ENCODE measurements around the gene IP6K3. TPM values are rescaled to one million over a fixed set of nuclear protein-coding genes. Genes with fewer than 3 reads are reported as not detected.
A peak's percentile ranks its signal among the peaks of the same experiment; 100 is the strongest.

Gene IP6K3
- total RNA-seq, 1 experiment from 2014 or later = not detected

GRCh38 chr6:33697845-33698244, 48.9 kb downstream of the IP6K3 start:
- H3K9ac ChIP-seq (ENCODE audit: low read length) = peak overlapping the region; percentile 60; the same call in 1 of the 2 replicates
- peaks cover 3% of the 10 kb centered on the region; the same call in 1 of the 2 replicates for H4K20me1 ChIP-seq (ENCODE audit: insufficient read depth, low read depth, low read length)
- H3K36me3 ChIP-seq (ENCODE audit: insufficient read depth, low read length) = peaks cover 12% of the 10 kb centered on the region; the same call in 1 of the 2 replicates
- peak overlapping the region; percentile 38; the same call in 1 of the 2 replicates for H3K4me3 ChIP-seq (ENCODE audit: low read length)
- H3K27ac ChIP-seq (ENCODE audit: low read length) = peak overlapping the region; percentile 82
- H2AFZ ChIP-seq (ENCODE audit: low read length) = no peak overlapping the region
- H3K9me2 ChIP-seq (replicated peaks; ENCODE audit: insufficient read depth, low read length) = no peaks in the 10 kb centered on the region
- H3K9me3 ChIP-seq (ENCODE audit: low read length) = no peaks in the 10 kb centered on the region
- H3K79me2 ChIP-seq (ENCODE audit: low read length) = peaks cover 3% of the 10 kb centered on the region; the same call in 1 of the 2 replicates
- H3K4me2 ChIP-seq (ENCODE audit: low read depth, low read length, poor library complexity, severe bottlenecking) = peak overlapping the region; percentile 69
- DNase-seq = no peak
- H3K27me3 ChIP-seq (ENCODE audit: low read length) = no peaks in the 10 kb centered on the region
- peaks cover 54% of the 10 kb centered on the region for H3K4me1 ChIP-seq (ENCODE audit: low read length)

- Histone ChIP-seq H2AFZ (ENCODE audit: low read length) (no peak overlapping the region), H3K27me3 (ENCODE audit: low read length) (no peaks in the 10 kb centered on the region), H3K9me3 (ENCODE audit: low read length) (no peaks in the 10 kb centered on the region), H4K20me1 (ENCODE audit: insufficient read depth, low read depth, low read length) (peaks cover 3% of the 10 kb centered on the region; the same call in 1 of the 2 replicates), H3K36me3 (ENCODE audit: insufficient read depth, low read length) (peaks cover 12% of the 10 kb centered on the region; the same call in 1 of the 2 replicates), H3K9me2 (replicated peaks; ENCODE audit: insufficient read depth, low read length) (no peaks in the 10 kb centered on the region), H3K27ac (ENCODE audit: low read length) (peak overlapping the region; percentile 88), H3K79me2 (ENCODE audit: low read length) (peaks cover 3% of the 10 kb centered on the region; the same call in 1 of the 2 replicates), H3K4me1 (ENCODE audit: low read length) (peaks cover 54% of the 10 kb centered on the region), H3K4me2 (ENCODE audit: low read depth, low read length, poor library complexity, severe bottlenecking) (peak overlapping the region; percentile 69), H3K4me3 (ENCODE audit: low read length) (peak overlapping the region; percentile 54; the same call in 1 of the 2 replicates), H3K9ac (ENCODE audit: low read length) (peak overlapping the region; percentile 65)
- peak; percentile 92 for DNase-seq
Observed at GRCh38 chr6:33696548-33697518, 49.9 kb downstream of the IP6K3 start.

DNA sequence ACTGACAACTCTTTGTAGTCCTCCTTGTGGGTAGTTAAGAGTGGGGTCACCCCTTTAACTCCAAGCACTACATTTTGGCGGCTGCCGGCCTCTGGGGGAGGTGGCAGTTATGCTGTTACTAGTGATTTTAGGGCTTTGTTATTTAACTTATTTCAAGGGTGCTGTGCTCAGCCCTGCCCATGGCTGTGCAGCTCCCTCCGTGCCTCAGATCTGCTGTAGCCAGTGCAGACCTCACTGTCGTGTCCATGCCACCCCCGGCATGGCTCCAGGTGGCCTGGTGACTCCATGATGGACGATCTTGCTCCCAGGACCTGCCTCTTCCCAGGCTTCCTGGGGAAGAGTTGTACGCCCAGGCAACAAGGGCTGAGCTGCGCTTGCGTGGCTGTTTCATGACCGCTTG, 50.6 kb downstream of the IP6K3 start:
- H3K36me3 ChIP-seq (ENCODE audit: insufficient read depth, low read length) = peaks cover 12% of the 10 kb centered on the region; the same call in 1 of the 2 replicates
- H3K4me3 ChIP-seq (ENCODE audit: low read length) = peak overlapping the region; percentile 54; the same call in 1 of the 2 replicates
- H4K20me1 ChIP-seq (ENCODE audit: insufficient read depth, low read depth, low read length) = peaks cover 3% of the 10 kb centered on the region; the same call in 1 of the 2 replicates
- no peaks in the 10 kb centered on the region for H3K9me3 ChIP-seq (ENCODE audit: low read length)
- no peak for DNase-seq
- peaks cover 54% of the 10 kb centered on the region for H3K4me1 ChIP-seq (ENCODE audit: low read length)
- no peaks in the 10 kb centered on the region for H3K9me2 ChIP-seq (replicated peaks; ENCODE audit: insufficient read depth, low read length)
- H3K9ac ChIP-seq (ENCODE audit: low read length) = peak overlapping the region; percentile 65
- H3K79me2 ChIP-seq (ENCODE audit: low read length) = peaks cover 3% of the 10 kb centered on the region; the same call in 1 of the 2 replicates
- peak overlapping the region; percentile 69 for H3K4me2 ChIP-seq (ENCODE audit: low read depth, low read length, poor library complexity, severe bottlenecking)
- peak overlapping the region; percentile 88 for H3K27ac ChIP-seq (ENCODE audit: low read length)
- H3K27me3 ChIP-seq (ENCODE audit: low read length) = no peaks in the 10 kb centered on the region
- no peak overlapping the region for H2AFZ ChIP-seq (ENCODE audit: low read length)

DNA sequence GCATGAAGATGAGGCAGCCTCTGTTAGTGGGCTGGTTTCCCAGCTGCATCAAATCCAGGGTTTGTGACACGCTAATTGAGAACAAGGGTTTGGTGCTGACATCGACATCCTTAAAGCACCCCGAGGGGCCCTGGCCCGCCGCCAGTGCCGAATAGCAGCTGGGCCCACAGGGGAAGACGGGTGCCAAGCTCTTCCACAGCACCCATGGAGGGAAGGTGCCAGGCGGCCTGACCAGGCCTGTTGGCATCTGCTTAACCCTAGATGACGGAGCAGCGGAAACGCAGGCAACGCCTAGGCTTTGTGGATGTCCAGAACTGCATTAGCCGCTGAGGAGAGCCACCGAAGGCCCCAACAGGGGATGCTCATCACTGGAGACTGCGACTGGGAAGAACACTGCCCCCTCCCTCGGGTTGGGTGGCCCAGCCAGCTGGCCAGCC, 51.2 kb downstream of the IP6K3 start:
- H3K9me3 ChIP-seq (ENCODE audit: low read length) = no peaks in the 10 kb centered on the region
- H3K79me2 ChIP-seq (ENCODE audit: low read length) = peaks cover 3% of the 10 kb centered on the region; the same call in 1 of the 2 replicates
- peaks cover 12% of the 10 kb centered on the region; the same call in 1 of the 2 replicates for H3K36me3 ChIP-seq (ENCODE audit: insufficient read depth, low read length)
- H3K27me3 ChIP-seq (ENCODE audit: low read length) = no peaks in the 10 kb centered on the region
- no peak overlapping the region for H2AFZ ChIP-seq (ENCODE audit: low read length)
- peaks cover 3% of the 10 kb centered on the region; the same call in 1 of the 2 replicates for H4K20me1 ChIP-seq (ENCODE audit: insufficient read depth, low read depth, low read length)
- no peaks in the 10 kb centered on the region for H3K9me2 ChIP-seq (replicated peaks; ENCODE audit: insufficient read depth, low read length)
- H3K4me1 ChIP-seq (ENCODE audit: low read length) = peaks cover 50% of the 10 kb centered on the region
- no peak overlapping the region for H3K27ac ChIP-seq (ENCODE audit: low read length)
- no peak overlapping the region for H3K4me2 ChIP-seq (ENCODE audit: low read depth, low read length, poor library complexity, severe bottlenecking)
- no peak overlapping the region for H3K9ac ChIP-seq (ENCODE audit: low read length)
- DNase-seq = no peak
- no peak overlapping the region for H3K4me3 ChIP-seq (ENCODE audit: low read length)

GRCh38 chr6:33694977-33695376, 51.7 kb downstream of the IP6K3 start:
- Histone ChIP-seq H3K9me2 (replicated peaks; ENCODE audit: insufficient read depth, low read length) (no peaks in the 10 kb centered on the region), H3K79me2 (ENCODE audit: low read length) (peaks cover 3% of the 10 kb centered on the region; the same call in 1 of the 2 replicates), H3K9ac (ENCODE audit: low read length) (no peak overlapping the region), H2AFZ (ENCODE audit: low read length) (no peak overlapping the region), H3K4me3 (ENCODE audit: low read length) (no peak overlapping the region), H3K27me3 (ENCODE audit: low read length) (no peaks in the 10 kb centered on the region), H3K4me2 (ENCODE audit: low read depth, low read length, poor library complexity, severe bottlenecking) (no peak overlapping the region), H3K36me3 (ENCODE audit: insufficient read depth, low read length) (peaks cover 12% of the 10 kb centered on the region; the same call in 1 of the 2 replicates), H3K4me1 (ENCODE audit: low read length) (peaks cover 46% of the 10 kb centered on the region), H3K27ac (ENCODE audit: low read length) (no peak overlapping the region), H4K20me1 (ENCODE audit: insufficient read depth, low read depth, low read length) (peaks cover 3% of the 10 kb centered on the region; the same call in 1 of the 2 replicates), H3K9me3 (ENCODE audit: low read length) (no peaks in the 10 kb centered on the region)
- no peak for DNase-seq

GRCh38 chr6:33694401-33694931, 52.2 kb downstream of the IP6K3 start:
- H3K27ac ChIP-seq (ENCODE audit: low read length) = no peak overlapping the region
- H3K79me2 ChIP-seq (ENCODE audit: low read length) = peaks cover 3% of the 10 kb centered on the region; the same call in 1 of the 2 replicates
- H3K4me3 ChIP-seq (ENCODE audit: low read length) = no peak overlapping the region
- no peaks in the 10 kb centered on the region for H3K9me3 ChIP-seq (ENCODE audit: low read length)
- H3K9me2 ChIP-seq (replicated peaks; ENCODE audit: insufficient read depth, low read length) = no peaks in the 10 kb centered on the region
- H3K9ac ChIP-seq (ENCODE audit: low read length) = no peak overlapping the region
- peaks cover 6% of the 10 kb centered on the region; the same call in 1 of the 2 replicates for H4K20me1 ChIP-seq (ENCODE audit: insufficient read depth, low read depth, low read length)
- no peak overlapping the region for H3K4me2 ChIP-seq (ENCODE audit: low read depth, low read length, poor library complexity, severe bottlenecking)
- no peaks in the 10 kb centered on the region for H3K27me3 ChIP-seq (ENCODE audit: low read length)
- no peak for DNase-seq
- H3K4me1 ChIP-seq (ENCODE audit: low read length) = peaks cover 40% of the 10 kb centered on the region
- H3K36me3 ChIP-seq (ENCODE audit: insufficient read depth, low read length) = peaks cover 12% of the 10 kb centered on the region; the same call in 1 of the 2 replicates
- H2AFZ ChIP-seq (ENCODE audit: low read length) = no peak overlapping the region

DNA sequence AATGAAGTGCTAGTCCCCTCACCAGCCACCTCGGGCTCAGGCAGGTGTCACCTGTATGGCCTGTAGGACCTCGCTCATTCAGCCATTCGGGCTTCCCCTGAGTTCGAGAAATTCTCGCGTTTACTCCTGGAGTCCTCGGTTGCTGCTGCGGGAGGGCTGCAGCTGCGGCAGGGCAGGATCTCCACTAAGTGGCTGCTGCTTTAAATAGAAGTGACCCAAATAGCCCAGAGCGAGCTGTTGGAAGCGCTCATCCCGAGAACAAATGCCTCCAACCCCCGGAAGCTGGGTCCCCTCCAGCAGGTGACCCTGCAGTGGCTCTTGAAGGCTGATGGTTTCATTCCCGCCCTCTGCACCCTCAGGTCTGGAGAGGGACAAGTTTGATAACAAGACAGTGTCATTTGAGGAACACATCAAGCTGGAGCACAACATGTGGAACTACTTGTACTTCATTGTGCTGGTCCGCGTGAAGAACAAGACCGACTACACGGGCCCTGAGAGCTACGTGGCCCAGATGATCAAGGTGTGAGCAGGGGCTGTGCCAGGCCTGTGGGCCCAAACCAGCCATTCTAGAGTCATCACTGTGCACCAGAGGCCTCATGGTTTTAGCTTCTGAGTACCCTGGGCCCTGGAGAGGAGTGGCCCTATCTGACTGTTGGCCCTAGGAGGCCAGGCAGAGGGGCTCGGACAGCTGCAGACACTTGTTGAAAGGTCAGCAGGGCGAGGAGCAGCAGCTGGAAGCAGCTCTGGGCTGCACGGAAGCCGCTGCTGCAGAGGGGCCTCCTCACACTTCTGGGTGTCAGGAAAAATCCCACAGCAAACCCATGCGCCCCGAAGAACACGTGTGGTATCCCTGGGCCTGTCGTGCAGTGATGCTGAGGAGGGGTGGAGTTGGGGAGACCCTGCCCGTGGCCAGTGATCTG, 53.3 kb downstream of the IP6K3 start:
- H3K36me3 ChIP-seq (ENCODE audit: insufficient read depth, low read length) = peaks cover 12% of the 10 kb centered on the region; the same call in 1 of the 2 replicates
- no peak overlapping the region for H2AFZ ChIP-seq (ENCODE audit: low read length)
- no peak overlapping the region for H3K27ac ChIP-seq (ENCODE audit: low read length)
- no peaks in the 10 kb centered on the region for H3K9me2 ChIP-seq (replicated peaks; ENCODE audit: insufficient read depth, low read length)
- no peak overlapping the region for H3K4me2 ChIP-seq (ENCODE audit: low read depth, low read length, poor library complexity, severe bottlenecking)
- no peak for DNase-seq
- H3K4me1 ChIP-seq (ENCODE audit: low read length) = peaks cover 30% of the 10 kb centered on the region
- no peak overlapping the region for H3K4me3 ChIP-seq (ENCODE audit: low read length)
- H3K27me3 ChIP-seq (ENCODE audit: low read length) = no peaks in the 10 kb centered on the region
- peaks cover 3% of the 10 kb centered on the region; the same call in 1 of the 2 replicates for H3K79me2 ChIP-seq (ENCODE audit: low read length)
- no peaks in the 10 kb centered on the region for H3K9me3 ChIP-seq (ENCODE audit: low read length)
- peaks cover 6% of the 10 kb centered on the region; the same call in 1 of the 2 replicates for H4K20me1 ChIP-seq (ENCODE audit: insufficient read depth, low read depth, low read length)
- no peak overlapping the region for H3K9ac ChIP-seq (ENCODE audit: low read length)
